Renal cortical epithelial cell (primary cell): ENCODE measurements around the gene FUBP1. TPM values are rescaled to one million over a fixed set of nuclear protein-coding genes. Genes with fewer than 3 reads are reported as not detected.
A peak's percentile ranks its signal among the peaks of the same experiment; 100 is the strongest.
"Not testable (repeated sequence)": the region's sequence is repeated elsewhere in the genome, so short reads cannot be mapped to it uniquely, and the experiment has no call there.

Experiments
- DNase-seq: peaks from one replicate; pipeline ENCODE4 v3.0.0-alpha.2; 2011; ENCODE audit warnings: low read depth
- total RNA-seq: library from RNA; depleted of rRNA; stranded (reverse); fragments of >200 nt; gene quantifications from 2 replicates; pipeline ENCODE4 v1.2.3, GENCODE V29; 2014

The FUBP1 gene
- total RNA-seq, 1 donor from 2014 or later, result 154 TPM

GRCh38 chr1:77945345-77945744 lies 33.5 kb downstream of the FUBP1 start:
- no peak for DNase-seq

GRCh38 chr1:77942400-77943140 lies 36.3 kb downstream of the FUBP1 start:
- DNase-seq, result no peak

GRCh38 chr1:77940921-77941570 lies 37.8 kb downstream of the FUBP1 start:
- no peak for DNase-seq

- no peak for DNase-seq
Observed at GRCh38 chr1:77938651-77939050, 40.2 kb downstream of the FUBP1 start.

GRCh38 chr1:77929806-77930205 lies 49.1 kb downstream of the FUBP1 start:
- no peak for DNase-seq

GRCh38 chr1:77927414-77927813 lies 51.5 kb downstream of the FUBP1 start:
- no peak for DNase-seq

GRCh38 chr1:77926561-77927357 lies 52.1 kb downstream of the FUBP1 start:
- DNase-seq, result no peak

- DNase-seq, result no peak
Observed at GRCh38 chr1:77925956-77926355, 52.9 kb downstream of the FUBP1 start.

GRCh38 chr1:77925518-77925917 lies 53.4 kb downstream of the FUBP1 start:
- DNase-seq, result no peak

GRCh38 chr1:77918918-77919317 lies 60.0 kb downstream of the FUBP1 start:
- DNase-seq, result not testable (repeated sequence)

- DNase-seq, result no peak
Observed at GRCh38 chr1:77910116-77910515, 68.8 kb downstream of the FUBP1 start.

- no peak for DNase-seq
Observed at GRCh38 chr1:77906624-77907023, 72.2 kb downstream of the FUBP1 start.

- no peak for DNase-seq
Observed at GRCh38 chr1:77906019-77906545, 72.8 kb downstream of the FUBP1 start.

- DNase-seq, result no peak
Observed at GRCh38 chr1:77905603-77906002, 73.3 kb downstream of the FUBP1 start.

GRCh38 chr1:77900687-77901293 lies 78.1 kb downstream of the FUBP1 start:
- peak; percentile 78 for DNase-seq

- DNase-seq, result no peak
Observed at GRCh38 chr1:77899647-77900320, 79.1 kb downstream of the FUBP1 start.

Other genes starting within 250 kb of the FUBP1 start
- gene USP33, start 219.2 kb downstream of the FUBP1 start, total RNA-seq, result 110 and 113 TPM in 2 replicates
- gene MIGA1, start 199.4 kb downstream of the FUBP1 start, total RNA-seq, result 21.2 and 23.9 TPM in 2 replicates
- gene NEXN, start 90.4 kb downstream of the FUBP1 start, total RNA-seq, result 6.4 and 22.4 TPM in 2 replicates
- gene DNAJB4, start 25.9 kb upstream of the FUBP1 start, total RNA-seq, result 8.0 and 43.4 TPM in 2 replicates
- 1.1 and 4.9 TPM in 2 replicates for gene GIPC2, start 66.9 kb upstream of the FUBP1 start, total RNA-seq